Osteoblast (primary cell): ENCODE results near the gene DAPK1. TPM values are rescaled to one million over a fixed set of nuclear protein-coding genes. Genes with fewer than 3 reads are reported as not detected.

Experiments
- DNase-seq: peaks from one replicate; pipeline ENCODE4 v3.0.0; 2011; ENCODE audit warnings: low spot score, mixed read lengths; ENCODE audit not compliant: insufficient read length; ENCODE audit errors: missing footprints
- H2AFZ ChIP-seq: 2 replicates; pipeline ENCODE4 v1.6.0; 2011; ENCODE audit warnings: mild to moderate bottlenecking, low read length
- H3K27ac ChIP-seq: 2 replicates; pipeline ENCODE4 v1.5.1; 2011; ENCODE audit warnings: mild to moderate bottlenecking, low read depth, low read length, moderate library complexity
- H3K27me3 ChIP-seq: 2 replicates; pipeline ENCODE4 v1.6.0; 2012; ENCODE audit warnings: mild to moderate bottlenecking, control low read depth, inconsistent platforms, low read length, moderate library complexity; ENCODE audit not compliant: insufficient read depth
- H3K36me3 ChIP-seq: 2 replicates; pipeline ENCODE4 v1.5.1; 2011; ENCODE audit warnings: mild to moderate bottlenecking, low read length, control low read depth, moderate library complexity; ENCODE audit not compliant: insufficient read depth
- H3K4me1 ChIP-seq: 2 replicates; pipeline ENCODE4 v1.5.1; 2011; ENCODE audit warnings: mild to moderate bottlenecking, low read length, control low read depth, moderate library complexity; ENCODE audit not compliant: insufficient read depth
- H3K4me2 ChIP-seq: 2 replicates; pipeline ENCODE4 v1.6.0; 2011; ENCODE audit warnings: mild to moderate bottlenecking, low read length; ENCODE audit not compliant: insufficient read depth
- H3K4me3 ChIP-seq: fragments of 200-600 bp; sonication (generic); 3 replicates; pipeline ENCODE4 v1.5.1; 2012; ENCODE audit warnings: mild to moderate bottlenecking, low read length, inconsistent platforms; ENCODE audit not compliant: insufficient read depth
- H3K79me2 ChIP-seq: 2 replicates; pipeline ENCODE4 v1.6.0; 2012; ENCODE audit warnings: mild to moderate bottlenecking, low read length, control low read depth, inconsistent platforms; ENCODE audit not compliant: insufficient read depth
- H3K9me3 ChIP-seq: 2 replicates; pipeline ENCODE4 v1.5.1; 2011; ENCODE audit warnings: low read depth, low read length, control low read depth
- H4K20me1 ChIP-seq: 2 replicates; pipeline ENCODE4 v1.6.0; 2012; ENCODE audit warnings: mild to moderate bottlenecking, low read length, control low read depth; ENCODE audit not compliant: insufficient read depth
- CTCF ChIP-seq: IDR thresholded peaks from 2 replicates; pipeline ENCODE4 v1.5.1; 2011; ENCODE audit warnings: mild to moderate bottlenecking, low read depth, low read length, moderate library complexity; ENCODE audit errors: extremely low read depth
- total RNA-seq: library from RNA; depleted of rRNA; stranded (reverse); fragments of >200 nt; gene quantifications from 2 replicates; pipeline ENCODE4 v1.2.3, GENCODE V29; 2012

Gene DAPK1
- total RNA-seq, 1 donor: 55.4 TPM

GRCh38 chr9:87587356-87587745 is 89.7 kb downstream of the DAPK1 start:
- Histone ChIP-seq H3K4me3 (no peak overlapping the region), H3K9me3 (no peaks in the 10 kb centered on the region), H3K4me2 (no peak overlapping the region), H3K36me3 (no peaks in the 10 kb centered on the region), H2AFZ (no peak overlapping the region), H3K27me3 (no peaks in the 10 kb centered on the region), H3K79me2 (no peaks in the 10 kb centered on the region), H4K20me1 (peaks cover 3% of the 10 kb centered on the region), H3K4me1 (no peaks in the 10 kb centered on the region), H3K27ac (no peak overlapping the region)
- DNase-seq: no peak
- TF ChIP-seq CTCF: no peak

DNA sequence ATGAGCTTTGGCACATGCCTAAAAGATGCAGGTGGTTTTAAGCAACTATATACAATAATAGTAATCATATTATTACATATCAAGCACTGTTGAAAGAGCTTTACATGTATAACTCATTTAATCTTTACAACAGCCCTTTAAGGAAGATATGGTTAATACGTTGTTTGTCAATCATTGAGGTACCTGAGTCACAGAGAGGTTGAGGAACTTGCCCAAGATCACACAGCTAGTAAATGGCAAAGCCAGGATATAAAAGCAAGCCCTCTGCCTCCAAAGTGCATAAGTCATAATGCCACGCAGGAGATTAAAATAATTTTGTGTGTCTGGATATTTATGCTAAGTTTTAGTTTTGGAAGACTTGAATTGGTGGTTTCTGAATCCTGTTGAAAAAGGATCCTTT is 90.2 kb downstream of the DAPK1 start:
- no peak overlapping the region for H3K27ac ChIP-seq
- no peaks in the 10 kb centered on the region for H3K9me3 ChIP-seq
- H3K79me2 ChIP-seq: no peaks in the 10 kb centered on the region
- DNase-seq: no peak
- no peak overlapping the region for H3K4me2 ChIP-seq
- H3K27me3 ChIP-seq: no peaks in the 10 kb centered on the region
- H2AFZ ChIP-seq: no peak overlapping the region
- no peak for TF ChIP-seq CTCF
- no peak overlapping the region for H3K4me3 ChIP-seq
- peaks cover 2% of the 10 kb centered on the region for H3K4me1 ChIP-seq
- no peaks in the 10 kb centered on the region for H3K36me3 ChIP-seq
- peaks cover 3% of the 10 kb centered on the region for H4K20me1 ChIP-seq

GRCh38 chr9:87588339-87588738 is 90.7 kb downstream of the DAPK1 start:
- H3K27ac ChIP-seq: no peak overlapping the region
- H3K79me2 ChIP-seq: no peaks in the 10 kb centered on the region
- H3K27me3 ChIP-seq: no peaks in the 10 kb centered on the region
- H4K20me1 ChIP-seq: peaks cover 3% of the 10 kb centered on the region
- H3K4me3 ChIP-seq: no peak overlapping the region
- no peak for TF ChIP-seq CTCF
- no peak for DNase-seq
- H3K9me3 ChIP-seq: no peaks in the 10 kb centered on the region
- no peaks in the 10 kb centered on the region for H3K36me3 ChIP-seq
- no peak overlapping the region for H3K4me2 ChIP-seq
- H2AFZ ChIP-seq: no peak overlapping the region
- H3K4me1 ChIP-seq: peaks cover 3% of the 10 kb centered on the region

DNA sequence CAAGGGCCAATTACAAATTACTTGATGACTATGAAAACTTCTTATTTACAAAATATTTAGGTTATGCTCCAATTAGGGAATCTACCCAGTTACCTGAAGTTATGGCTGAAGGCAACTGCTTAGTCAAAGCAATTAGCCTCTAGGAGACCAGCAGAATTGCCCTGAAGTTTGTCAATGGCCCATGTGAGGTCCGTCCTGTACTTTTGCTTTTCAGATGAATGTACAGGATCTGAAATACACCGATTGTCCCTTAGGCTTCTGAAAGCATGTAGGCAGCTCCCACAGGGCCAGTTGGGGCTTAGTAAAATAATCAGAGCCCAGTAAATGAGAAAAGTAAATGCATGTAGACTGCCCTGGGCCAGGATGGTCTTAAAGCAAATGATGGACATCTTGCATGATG is 93.3 kb downstream of the DAPK1 start:
- Histone ChIP-seq H3K4me2 (no peak overlapping the region), H3K4me3 (no peak overlapping the region), H4K20me1 (peaks cover 3% of the 10 kb centered on the region), H3K27me3 (no peaks in the 10 kb centered on the region), H3K4me1 (peaks cover 6% of the 10 kb centered on the region), H3K79me2 (no peaks in the 10 kb centered on the region), H3K9me3 (no peaks in the 10 kb centered on the region), H3K36me3 (no peaks in the 10 kb centered on the region), H3K27ac (no peak overlapping the region), H2AFZ (no peak overlapping the region)
- no peak for TF ChIP-seq CTCF
- no peak for DNase-seq
